Keratinocyte (primary cell): ENCODE data around the gene BMP8B. TPM values are rescaled to one million over a fixed set of nuclear protein-coding genes. Genes with fewer than 3 reads are reported as not detected.

Experiments used
- DNase-seq: peaks from one replicate; pipeline ENCODE4 v3.0.0-alpha.2; 2011; ENCODE audit warnings: low read depth, missing footprints, low spot score
- FAIRE-seq: peaks from 2 replicates; lab custom pipeline; 2011; peaks lifted over from hg19 to GRCh38; lab: Jason Lieb, UNC
- H2AFZ ChIP-seq: 2 replicates; pipeline ENCODE4 v1.6.0; 2012; ENCODE audit warnings: low read length, control low read depth, inconsistent platforms; ENCODE audit not compliant: control insufficient read depth
- H3K27ac ChIP-seq: 2 replicates; pipeline ENCODE4 v1.5.1; 2011; ENCODE audit warnings: low read length; ENCODE audit not compliant: control insufficient read depth, insufficient read depth
- H3K27me3 ChIP-seq: 3 replicates; pipeline ENCODE4 v1.6.0; 2011; ENCODE audit warnings: low read length; ENCODE audit not compliant: control insufficient read depth, insufficient read depth; ENCODE audit errors: extremely low read depth
- H3K36me3 ChIP-seq, 2 experiments: 2 replicates in 1 of 2; 3 replicates in 1 of 2; pipeline ENCODE4 v1.5.1; 2011; ENCODE audit warnings: low read length in 2 of 2, mild to moderate bottlenecking in 1 of 2; ENCODE audit not compliant: control insufficient read depth in 2 of 2, insufficient read depth in 2 of 2; ENCODE audit errors: extremely low read depth in 1 of 2
- H3K4me1 ChIP-seq: 3 replicates; pipeline ENCODE4 v1.5.1; 2011; ENCODE audit warnings: low read length; ENCODE audit not compliant: control insufficient read depth, insufficient read depth; ENCODE audit errors: extremely low read depth
- H3K4me2 ChIP-seq: 3 replicates; pipeline ENCODE4 v1.6.0; 2011; ENCODE audit warnings: low read depth, low read length; ENCODE audit not compliant: control insufficient read depth, insufficient read depth; ENCODE audit errors: extremely low read depth
- H3K4me3 ChIP-seq, 3 experiments: fragments of 200-600 bp in 1 of 3; sonication (generic) in 1 of 3; 2 replicates in 2 of 3; 3 replicates in 1 of 3; pipeline ENCODE4 v1.5.1; 2011 to 2016; ENCODE audit warnings: low read length in 3 of 3, mild to moderate bottlenecking in 3 of 3, control low read depth in 2 of 3, inconsistent platforms in 1 of 3, low read depth in 1 of 3, mixed read lengths in 1 of 3, mixed run types in 1 of 3, moderate library complexity in 1 of 3; ENCODE audit not compliant: control insufficient read depth in 2 of 3, insufficient read depth in 2 of 3; ENCODE audit errors: extremely low read depth in 1 of 3
- H3K79me2 ChIP-seq: 2 replicates; pipeline ENCODE4 v1.6.0; 2012; ENCODE audit warnings: low read length; ENCODE audit not compliant: control insufficient read depth, insufficient read depth
- H3K9ac ChIP-seq: 3 replicates; pipeline ENCODE4 v1.6.0; 2011; ENCODE audit warnings: low read length; ENCODE audit not compliant: control insufficient read depth, insufficient read depth; ENCODE audit errors: extremely low read depth
- H3K9me1 ChIP-seq: 3 replicates; pipeline ENCODE4 v1.6.0; 2011; ENCODE audit warnings: low read length; ENCODE audit not compliant: control insufficient read depth, insufficient read depth; ENCODE audit errors: extremely low read depth
- H3K9me3 ChIP-seq: 2 replicates; pipeline ENCODE4 v1.5.1; 2012; ENCODE audit warnings: low read depth, low read length; ENCODE audit not compliant: control insufficient read depth
- H4K20me1 ChIP-seq: 3 replicates; pipeline ENCODE4 v1.6.0; 2011; ENCODE audit warnings: low read length; ENCODE audit not compliant: control insufficient read depth, insufficient read depth; ENCODE audit errors: extremely low read depth
- CTCF ChIP-seq, 3 experiments: IDR thresholded peaks in 1 of 3; conservative IDR thresholded peaks in 1 of 3; optimal IDR thresholded peaks in 1 of 3; 2 replicates in 2 of 3; 3 replicates in 1 of 3; pipeline versions ENCODE3 to v1.5.1; 2011; ENCODE audit warnings: low read length in 3 of 3, mild to moderate bottlenecking in 3 of 3, moderate library complexity in 2 of 3, control low read depth in 1 of 3, inconsistent platforms in 1 of 3; ENCODE audit not compliant: insufficient read depth in 2 of 3; ENCODE audit errors: extremely low read depth in 1 of 3
- EZH2 ChIP-seq: IDR thresholded peaks from one replicate; pipeline ENCODE4 v1.6.1; 2012; ENCODE audit warnings: inconsistent platforms, mild to moderate bottlenecking, low read length, moderate library complexity
- dilution Hi-C: fragments of 300-500 bp; cut with MboI; formaldehyde crosslinking; loops from one replicate; pipeline ENCODE4 v1.7.0; 2020; ENCODE audit warnings: low sequenced_read_pairs; ENCODE audit not compliant: extremely low pct_ligation_motif_present
- polyA plus RNA-seq, 5 experiments: library from polyadenylated mRNA; depleted of rRNA in 3 of 5; stranded (reverse) in 3 of 5; stranded (forward) in 1 of 5; unstranded in 1 of 5; fragments of >200 nt; gene quantifications; 1 replicate in 1 of 5; 2 replicates in 3 of 5; 3 replicates in 1 of 5; pipeline versions ENCODE4 v1.2.1 to v1.2.3, GENCODE V29; 2011 to 2012; ENCODE audit warnings: missing spikeins in 2 of 5, low read depth in 1 of 5, low replicate concordance in 1 of 5

BMP8B gene
- polyA plus RNA-seq, 1 donor (not counting 4 experiments of a cell fraction or from before 2014, with no cell fraction given), result 0.04 TPM

- H3K27me3 ChIP-seq, result no peaks in the 10 kb centered on the region
- dilution Hi-C loops, result no loop called here
Observed at GRCh38 chr1:39752703-39753102, 36.0 kb downstream of the BMP8B start.

GRCh38 chr1:39751595-39751994 is 37.1 kb downstream of the BMP8B start:
- no peak overlapping the region for H3K27ac ChIP-seq

More at GRCh38 chr1:39752703-39753102, 36.0 kb downstream of the BMP8B start:
- H3K79me2 ChIP-seq, result no peaks in the 10 kb centered on the region
- H3K9ac ChIP-seq, result no peak overlapping the region
- H3K27ac ChIP-seq, result no peak overlapping the region
- H3K36me3 ChIP-seq, result peaks cover 28 to 40% of the 10 kb centered on the region in 2 experiments
- H3K9me1 ChIP-seq, result no peaks in the 10 kb centered on the region
- H3K4me2 ChIP-seq, result no peak overlapping the region
- no peak for DNase-seq
- FAIRE-seq, result no peak
- H3K4me1 ChIP-seq, result no peaks in the 10 kb centered on the region
- TF ChIP-seq CTCF (optimal IDR thresholded peaks at IDR 0.05 in 1 of 3, IDR thresholded peaks at IDR 0.05 in 1 of 3, conservative IDR thresholded peaks at IDR 0.05 in 1 of 3; ENCODE audit: extremely low read depth in 1 of 3, insufficient read depth in 2 of 3, low read length in 3 of 3) (no peak), EZH2 (no peak)
- H4K20me1 ChIP-seq, result no peaks in the 10 kb centered on the region
- H3K9me3 ChIP-seq, result no peaks in the 10 kb centered on the region
- H3K4me3 ChIP-seq, result no peak overlapping the region
- H2AFZ ChIP-seq, result no peak overlapping the region

More at GRCh38 chr1:39751595-39751994, 37.1 kb downstream of the BMP8B start:
- FAIRE-seq, result no peak
- Histone ChIP-seq H3K27me3 (no peaks in the 10 kb centered on the region), H3K4me3 (no peak overlapping the region), H3K36me3 (peaks cover 28 to 41% of the 10 kb centered on the region in 2 experiments), H3K4me2 (no peak overlapping the region), H3K4me1 (no peaks in the 10 kb centered on the region), H3K9ac (no peak overlapping the region), H4K20me1 (no peaks in the 10 kb centered on the region), H3K9me1 (no peaks in the 10 kb centered on the region), H2AFZ (no peak overlapping the region), H3K9me3 (no peaks in the 10 kb centered on the region), H3K79me2 (no peaks in the 10 kb centered on the region)
- TF ChIP-seq CTCF (optimal IDR thresholded peaks at IDR 0.05 in 1 of 3, IDR thresholded peaks at IDR 0.05 in 1 of 3, conservative IDR thresholded peaks at IDR 0.05 in 1 of 3; ENCODE audit: extremely low read depth in 1 of 3, insufficient read depth in 2 of 3, low read length in 3 of 3), result no peak
- TF ChIP-seq EZH2, result no peak
- dilution Hi-C loops, result no loop called here
- DNase-seq, result no peak
